Endothelial cell of umbilical vein (primary cell): Measurements from ENCODE around the gene KRT6A. TPM values are rescaled to one million over a fixed set of nuclear protein-coding genes. Genes with fewer than 3 reads are reported as not detected.

Experiments used
- BruUV-seq: library from RNA; stranded (reverse); fragments of 400-500 nt; replicated peaks from 2 replicates; lab custom pipeline; 2021; lab: Mats Ljungman, UMichigan
- CTCF ChIA-PET: fragments of 300-600, 350-600 bp; sonication (Branson Sonifier 250); formaldehyde crosslinking; loops from one replicate; lab custom pipeline; 2021; ENCODE audit warnings: antibody characterized with exemption, inconsistent platforms; lab: Charles Lee
- POLR2A ChIA-PET: fragments of 300-600, 350-600 bp; sonication (Branson Sonifier 250); formaldehyde crosslinking; loops from one replicate; lab custom pipeline; 2021; ENCODE audit warnings: antibody characterized with exemption, inconsistent platforms; lab: Charles Lee
- DNase-seq: peaks from one replicate; pipeline ENCODE4 v3.0.0-alpha.2; 2011; ENCODE audit warnings: low read depth, low spot score
- FAIRE-seq: peaks from 2 replicates; lab custom pipeline; 2011; peaks lifted over from hg19 to GRCh38; lab: Jason Lieb, UNC
- H2AFZ ChIP-seq: 2 replicates; pipeline ENCODE4 v1.6.0; 2012; ENCODE audit warnings: low read depth, low read length, control low read depth, inconsistent platforms
- H3K27ac ChIP-seq: 2 replicates; pipeline ENCODE4 v1.5.1; 2011; ENCODE audit warnings: low read depth, mild to moderate bottlenecking, control low read depth, low read length, moderate library complexity; ENCODE audit not compliant: insufficient read depth
- H3K27me3 ChIP-seq, 2 experiments: 2 replicates each; pipeline versions ENCODE4 v1.6.0 to v1.6.1; 2011; ENCODE audit warnings: low read length in 2 of 2, mixed read lengths in 1 of 2; ENCODE audit not compliant: control insufficient read depth in 2 of 2, insufficient read depth in 2 of 2
- H3K36me3 ChIP-seq, 2 experiments: 2 replicates in 1 of 2; 3 replicates in 1 of 2; pipeline ENCODE4 v1.5.1; 2011; ENCODE audit warnings: low read length in 2 of 2, mild to moderate bottlenecking in 1 of 2, moderate library complexity in 1 of 2; ENCODE audit not compliant: control insufficient read depth in 2 of 2, insufficient read depth in 2 of 2; ENCODE audit errors: extremely low read depth in 1 of 2
- H3K4me1 ChIP-seq: 3 replicates; pipeline ENCODE4 v1.5.1; 2011; ENCODE audit warnings: mild to moderate bottlenecking, low read length; ENCODE audit not compliant: control insufficient read depth, insufficient read depth; ENCODE audit errors: extremely low read depth
- H3K4me2 ChIP-seq: 2 replicates; pipeline ENCODE4 v1.6.1; 2011; ENCODE audit warnings: low read length, control low read depth, mixed read lengths; ENCODE audit not compliant: insufficient read depth
- H3K4me3 ChIP-seq, 3 experiments: fragments of 200-600 bp in 1 of 3; sonication (generic), shearing (Covaris generic) in 1 of 3; replicated peaks in 1 of 3; 2 replicates each; pipeline ENCODE4 v1.5.1; 2011 to 2016; ENCODE audit warnings: control low read depth in 3 of 3, low read length in 3 of 3, mild to moderate bottlenecking in 2 of 3, inconsistent platforms in 1 of 3, low read depth in 1 of 3, moderate library complexity in 1 of 3; ENCODE audit not compliant: insufficient read depth in 1 of 3
- H3K79me2 ChIP-seq: 2 replicates; pipeline ENCODE4 v1.6.0; 2012; ENCODE audit warnings: low read length, inconsistent platforms; ENCODE audit not compliant: control insufficient read depth, insufficient read depth
- H3K9ac ChIP-seq: replicated peaks from 2 replicates; pipeline ENCODE3; 2011; ENCODE audit warnings: low read length, control low read depth; ENCODE audit not compliant: insufficient read depth; ENCODE audit errors: extremely low read depth
- H3K9me1 ChIP-seq: replicated peaks from 3 replicates; pipeline ENCODE4 v1.6.0; 2011; ENCODE audit warnings: mild to moderate bottlenecking, low read length; ENCODE audit not compliant: control insufficient read depth, insufficient read depth; ENCODE audit errors: extremely low read depth
- H3K9me3 ChIP-seq: replicated peaks from 2 replicates; pipeline ENCODE4 v1.5.1; 2012; ENCODE audit warnings: low read length, inconsistent platforms; ENCODE audit not compliant: control insufficient read depth, insufficient read depth
- H4K20me1 ChIP-seq: replicated peaks from 2 replicates; pipeline ENCODE3; 2011; ENCODE audit warnings: mild to moderate bottlenecking, low read length; ENCODE audit not compliant: control insufficient read depth, insufficient read depth; ENCODE audit errors: extremely low read depth
- CTCF ChIP-seq, 2 donors: IDR thresholded peaks; 1 replicate in 1 of 2; 2 replicates in 1 of 2; pipeline ENCODE4 v1.5.1; 2011; ENCODE audit warnings: low read length in 2 of 2, mild to moderate bottlenecking in 2 of 2, moderate library complexity in 2 of 2, control low read depth in 1 of 2, inconsistent platforms in 1 of 2, low read depth in 1 of 2; ENCODE audit not compliant: insufficient read depth in 1 of 2; ENCODE audit errors: extremely low read depth in 1 of 2
- EZH2 ChIP-seq: IDR thresholded peaks from 2 replicates; pipeline ENCODE4 v1.6.1; 2012; ENCODE audit warnings: borderline replicate concordance, low read depth, mild to moderate bottlenecking, moderate library complexity, low read length, inconsistent platforms; ENCODE audit not compliant: severe bottlenecking
- FOS ChIP-seq: IDR thresholded peaks from 2 replicates; pipeline ENCODE4 v1.6.1; 2011; ENCODE audit warnings: mild to moderate bottlenecking, low read length, moderate library complexity, borderline replicate concordance; ENCODE audit not compliant: insufficient read depth
- GATA2 ChIP-seq: IDR thresholded peaks from 2 replicates; pipeline ENCODE4 v1.7.0; 2011; ENCODE audit warnings: low read depth, mild to moderate bottlenecking, moderate library complexity, mixed read lengths, low read length; ENCODE audit not compliant: insufficient read length, insufficient read depth
- JUN ChIP-seq: IDR thresholded peaks from 2 replicates; pipeline ENCODE4 v1.6.1; 2011; ENCODE audit warnings: borderline replicate concordance, low read depth; ENCODE audit not compliant: insufficient read length, insufficient read depth
- MAX ChIP-seq: IDR thresholded peaks from 2 replicates; pipeline ENCODE4 v1.6.1; 2011; ENCODE audit not compliant: insufficient read depth, insufficient read length
- MYC ChIP-seq: IDR thresholded peaks from one replicate; pipeline ENCODE4 v1.6.1; 2011; ENCODE audit warnings: mild to moderate bottlenecking, low read depth, low read length
- POLR2A ChIP-seq: IDR thresholded peaks from 2 replicates; pipeline ENCODE4 v1.6.1; 2012; ENCODE audit warnings: low read depth, mild to moderate bottlenecking, control low read depth, low read length
- POLR2AphosphoS5 ChIP-seq: IDR thresholded peaks from 2 replicates; pipeline ENCODE4 v1.6.1; 2012; ENCODE audit warnings: low read depth, mild to moderate bottlenecking, control low read depth, low read length, moderate library complexity; ENCODE audit not compliant: insufficient read depth
- dilution Hi-C: fragments of 300-500 bp; cut with MboI; formaldehyde crosslinking; loops from one replicate; pipeline ENCODE4 v1.15.0; 2019; ENCODE audit warnings: low sequenced_read_pairs; ENCODE audit not compliant: extremely low pct_ligation_motif_present
- intact Hi-C: fragments of 100-400 bp; cut with micrococcal nuclease; formaldehyde crosslinking; loops from one replicate; pipeline ENCODE4 v1.10.0; 2022
- polyA plus RNA-seq, 4 experiments: library from polyadenylated mRNA; depleted of rRNA in 3 of 4; stranded (reverse) in 3 of 4; unstranded in 1 of 4; fragments of >200 nt; gene quantifications; 2 replicates each; pipeline versions ENCODE4 v1.2.1 to v1.2.3, GENCODE V29; 2011 to 2012; ENCODE audit warnings: missing spikeins in 1 of 4
- total RNA-seq: library from RNA; stranded (reverse); gene quantifications from 2 replicates; pipeline ENCODE4 v1.2.3, GENCODE V29; 2021

KRT6A gene
- total and polyA plus RNA-seq, 2 donors (not counting 3 experiments of a cell fraction or from before 2014, with no cell fraction given), result 0.64 TPM; not detected in 1

- FAIRE-seq (no peak), DNase-seq (no peak)
- no peak overlapping the region for H2AFZ ChIP-seq
- TF ChIP-seq MAX (no peak), MYC (no peak), EZH2 (no peak)
- no peaks in the 10 kb centered on the region for H3K4me1 ChIP-seq
- no peaks in the 10 kb centered on the region for H3K36me3 ChIP-seq
- intact Hi-C loops, result no loop called here
- H3K27me3 ChIP-seq, result peaks cover 6% of the 10 kb centered on the region in 2 experiments
- dilution Hi-C loops, result no loop called here
- no peak overlapping the region for H3K4me3 ChIP-seq
- BruUV-seq, result no TSS peak
- ChIA-PET CTCF (no interaction called here), POLR2A (no interaction called here)
- H4K20me1 ChIP-seq, result no peaks in the 10 kb centered on the region
- H3K9me1 ChIP-seq, result no peaks in the 10 kb centered on the region
- H3K79me2 ChIP-seq, result no peaks in the 10 kb centered on the region
- H3K27ac ChIP-seq, result no peak overlapping the region
- no peak overlapping the region for H3K4me2 ChIP-seq
- no peak overlapping the region for H3K9ac ChIP-seq
- H3K9me3 ChIP-seq, result no peaks in the 10 kb centered on the region
These were observed 28.2 kb downstream of the KRT6A start for GRCh38 chr12:52464897-52465296.

GRCh38 chr12:52461693-52462092, 31.4 kb downstream of the KRT6A start:
- TF ChIP-seq JUN, result no peak
- no peak for TF ChIP-seq FOS
- TF ChIP-seq CTCF (IDR thresholded peaks at IDR 0.05; ENCODE audit: extremely low read depth in 1 of 2, insufficient read depth in 1 of 2, low read depth in 1 of 2, low read length in 2 of 2), result no peak
- TF ChIP-seq EZH2, result no peak
- no peak for TF ChIP-seq MYC
- TF ChIP-seq POLR2AphosphoS5, result no peak
- TF ChIP-seq POLR2A, result no peak
- TF ChIP-seq MAX, result no peak
- no peak for TF ChIP-seq GATA2
- Histone ChIP-seq H3K27me3 (peaks cover 6 to 7% of the 10 kb centered on the region in 2 experiments), H3K9me1 (no peaks in the 10 kb centered on the region), H3K27ac (no peak overlapping the region), H3K36me3 (no peaks in the 10 kb centered on the region), H4K20me1 (no peaks in the 10 kb centered on the region), H3K9me3 (no peaks in the 10 kb centered on the region), H3K79me2 (no peaks in the 10 kb centered on the region), H3K4me1 (no peaks in the 10 kb centered on the region), H2AFZ (no peak overlapping the region), H3K4me2 (no peak overlapping the region), H3K4me3 (no peak overlapping the region), H3K9ac (no peak overlapping the region)
- no peak for DNase-seq
- no peak for FAIRE-seq
- intact Hi-C loops, result no loop called here
- POLR2A ChIA-PET, result no interaction called here
- BruUV-seq, result no TSS peak
- dilution Hi-C loops, result no loop called here
- CTCF ChIA-PET, result no interaction called here
